GM19395 (cell line): ENCODE results near the gene TRPM2.

Experiments used
- ATAC-seq: cut with Tn5 transposase; IDR thresholded peaks from one replicate; pipeline ENCODE4 v1.9.1; 2021; ENCODE audit warnings: mild to moderate bottlenecking, moderate library complexity; ENCODE audit not compliant: unreplicated experiment

TRPM2 gene

GRCh38 chr21:44456214-44456914 is 102.9 kb downstream of the TRPM2 start:
- no peak for ATAC-seq

- no peak for ATAC-seq
These were observed 103.7 kb downstream of the TRPM2 start for GRCh38 chr21:44456915-44457736.

GRCh38 chr21:44458971-44459711 is 105.7 kb downstream of the TRPM2 start:
- no peak for ATAC-seq

GRCh38 chr21:44459712-44460440 is 106.5 kb downstream of the TRPM2 start:
- ATAC-seq = no peak

GRCh38 chr21:44460441-44460755 is 107.0 kb downstream of the TRPM2 start:
- ATAC-seq = no peak

GRCh38 chr21:44461005-44461404 is 107.6 kb downstream of the TRPM2 start:
- no peak for ATAC-seq

GRCh38 chr21:44461464-44462001 is 108.1 kb downstream of the TRPM2 start:
- no peak for ATAC-seq

GRCh38 chr21:44462086-44462833 is 108.8 kb downstream of the TRPM2 start:
- no peak for ATAC-seq

- no peak for ATAC-seq
These were observed 109.4 kb downstream of the TRPM2 start for GRCh38 chr21:44462834-44463200.

GRCh38 chr21:44463724-44464123 is 110.3 kb downstream of the TRPM2 start:
- ATAC-seq = no peak

GRCh38 chr21:44464351-44464750 is 110.9 kb downstream of the TRPM2 start:
- ATAC-seq = no peak

GRCh38 chr21:44466351-44466954 is 113.0 kb downstream of the TRPM2 start:
- ATAC-seq = no peak

- ATAC-seq = no peak
These were observed 113.8 kb downstream of the TRPM2 start for GRCh38 chr21:44466996-44467858.

GRCh38 chr21:44467859-44468195 is 114.4 kb downstream of the TRPM2 start:
- no peak for ATAC-seq

GRCh38 chr21:44471341-44471740 is 117.9 kb downstream of the TRPM2 start:
- no peak for ATAC-seq

- no peak for ATAC-seq
These were observed 118.6 kb downstream of the TRPM2 start for GRCh38 chr21:44471996-44472395.

- no peak for ATAC-seq
These were observed 120.6 kb downstream of the TRPM2 start for GRCh38 chr21:44473915-44474555.

GRCh38 chr21:44475266-44475845 is 121.9 kb downstream of the TRPM2 start:
- ATAC-seq = no peak
